Uterus (tissue), 2 donors: ENCODE data around the gene CXXC5.

ENCODE experiments used
- CTCF ChIP-seq, 4 experiments: fragments of 200-600 bp in 2 of 4; fragments of 450-650 bp in 2 of 4; sonication (generic) in 2 of 4; IDR thresholded peaks; one replicate each; pipeline ENCODE4 v1.5.1; 2016 to 2019; ENCODE audit warnings: antibody characterized with exemption in 4 of 4, mild to moderate bottlenecking in 2 of 4, moderate library complexity in 1 of 4
- POLR2A ChIP-seq, 2 donors: fragments of 450-650 bp; IDR thresholded peaks; one replicate each; pipeline ENCODE4 v1.6.1; 2016; ENCODE audit warnings: antibody characterized with exemption in 2 of 2, mild to moderate bottlenecking in 1 of 2, moderate library complexity in 1 of 2

GRCh38 chr5:139667730-139668063 is 19.5 kb downstream of the CXXC5 start:
- TF ChIP-seq POLR2A (IDR thresholded peaks at IDR 0.05) (no peak), CTCF (IDR thresholded peaks at IDR 0.05) (no peak)
